ENCODE results near the gene VPS13D.

VPS13D gene

GRCh38 chr1:12481928-12482327 lies 252.1 kb downstream of the VPS13D start:
- peaks cover 16% of the 10 kb centered on the region for H3K4me1 ChIP-seq (ENCODE audit: insufficient read depth, insufficient read length)
- H3K9me3 ChIP-seq (ENCODE audit: insufficient read depth, low read length): no peaks in the 10 kb centered on the region
- no peak overlapping the region for H3K9ac ChIP-seq (ENCODE audit: insufficient read length, low read depth)
- no peak for DNase-seq (ENCODE audit: low read depth, low spot score)
- no peaks in the 10 kb centered on the region for H3K27me3 ChIP-seq (ENCODE audit: insufficient read depth, insufficient read length)
- no peaks in the 10 kb centered on the region for H3K36me3 ChIP-seq (ENCODE audit: insufficient read depth, insufficient read length, low read length)
- H3K4me3 ChIP-seq (ENCODE audit: insufficient read length, low read depth): no peak overlapping the region
- TF ChIP-seq SUZ12 (IDR thresholded peaks at IDR 0.05; ENCODE audit: extremely low read depth, insufficient read depth, insufficient read length): no peak
- TF ChIP-seq ZNF274 (IDR thresholded peaks at IDR 0.05; ENCODE audit: low read depth, low read length): no peak
- TF ChIP-seq YY1 (IDR thresholded peaks at IDR 0.05; ENCODE audit: insufficient read depth, insufficient read length): no peak

- DNase-seq (ENCODE audit: low read depth, low spot score): no peak
- no peak overlapping the region for H3K9ac ChIP-seq (ENCODE audit: insufficient read length, low read depth)
- peaks cover 16% of the 10 kb centered on the region for H3K4me1 ChIP-seq (ENCODE audit: insufficient read depth, insufficient read length)
- no peaks in the 10 kb centered on the region for H3K27me3 ChIP-seq (ENCODE audit: insufficient read depth, insufficient read length)
- no peaks in the 10 kb centered on the region for H3K9me3 ChIP-seq (ENCODE audit: insufficient read depth, low read length)
- no peak for TF ChIP-seq ZNF274 (IDR thresholded peaks at IDR 0.05; ENCODE audit: low read depth, low read length)
- TF ChIP-seq SUZ12 (IDR thresholded peaks at IDR 0.05; ENCODE audit: extremely low read depth, insufficient read depth, insufficient read length): no peak
- no peak overlapping the region for H3K4me3 ChIP-seq (ENCODE audit: insufficient read length, low read depth)
- H3K36me3 ChIP-seq (ENCODE audit: insufficient read depth, insufficient read length, low read length): no peaks in the 10 kb centered on the region
Observed at GRCh38 chr1:12482988-12483387, 253.2 kb downstream of the VPS13D start.

- Histone ChIP-seq H3K9me3 (ENCODE audit: insufficient read depth, low read length) (peaks cover 19% of the 10 kb centered on the region), H3K9ac (ENCODE audit: insufficient read length, low read depth) (no peak overlapping the region), H3K4me3 (ENCODE audit: insufficient read length, low read depth) (no peak overlapping the region), H3K36me3 (ENCODE audit: insufficient read depth, insufficient read length, low read length) (no peaks in the 10 kb centered on the region), H3K4me1 (ENCODE audit: insufficient read depth, insufficient read length) (peaks cover 9% of the 10 kb centered on the region), H3K27me3 (ENCODE audit: insufficient read depth, insufficient read length) (no peaks in the 10 kb centered on the region)
- no peak for TF ChIP-seq SUZ12 (IDR thresholded peaks at IDR 0.05; ENCODE audit: extremely low read depth, insufficient read depth, insufficient read length)
- TF ChIP-seq ZNF274 (IDR thresholded peaks at IDR 0.05; ENCODE audit: low read depth, low read length): no peak
- no peak for TF ChIP-seq YY1 (IDR thresholded peaks at IDR 0.05; ENCODE audit: insufficient read depth, insufficient read length)
- DNase-seq (ENCODE audit: low read depth, low spot score): no peak
Observed at GRCh38 chr1:12485231-12486058, 255.6 kb downstream of the VPS13D start.

- no peak overlapping the region for H3K9ac ChIP-seq (ENCODE audit: insufficient read length, low read depth)
- DNase-seq (ENCODE audit: low read depth, low spot score): no peak
- no peaks in the 10 kb centered on the region for H3K27me3 ChIP-seq (ENCODE audit: insufficient read depth, insufficient read length)
- no peak overlapping the region for H3K4me3 ChIP-seq (ENCODE audit: insufficient read length, low read depth)
- TF ChIP-seq YY1 (IDR thresholded peaks at IDR 0.05; ENCODE audit: insufficient read depth, insufficient read length) (no peak), SUZ12 (IDR thresholded peaks at IDR 0.05; ENCODE audit: extremely low read depth, insufficient read depth, insufficient read length) (no peak), ZNF274 (IDR thresholded peaks at IDR 0.05; ENCODE audit: low read depth, low read length) (no peak)
- H3K4me1 ChIP-seq (ENCODE audit: insufficient read depth, insufficient read length): peaks cover 9% of the 10 kb centered on the region
- H3K36me3 ChIP-seq (ENCODE audit: insufficient read depth, insufficient read length, low read length): no peaks in the 10 kb centered on the region
- peaks cover 25% of the 10 kb centered on the region for H3K9me3 ChIP-seq (ENCODE audit: insufficient read depth, low read length)
Observed at GRCh38 chr1:12486059-12486341, 256.2 kb downstream of the VPS13D start.

GRCh38 chr1:12486401-12487005 lies 256.7 kb downstream of the VPS13D start:
- DNase-seq (ENCODE audit: low read depth, low spot score): no peak

GRCh38 chr1:12487520-12487919 lies 257.7 kb downstream of the VPS13D start:
- no peak overlapping the region for H3K4me3 ChIP-seq (ENCODE audit: insufficient read length, low read depth)
- H3K4me1 ChIP-seq (ENCODE audit: insufficient read depth, insufficient read length): peaks cover 5% of the 10 kb centered on the region
- H3K9me3 ChIP-seq (ENCODE audit: insufficient read depth, low read length): peaks cover 39% of the 10 kb centered on the region
- peaks cover 2% of the 10 kb centered on the region for H3K36me3 ChIP-seq (ENCODE audit: insufficient read depth, insufficient read length, low read length)
- TF ChIP-seq SUZ12 (IDR thresholded peaks at IDR 0.05; ENCODE audit: extremely low read depth, insufficient read depth, insufficient read length) (no peak), ZNF274 (IDR thresholded peaks at IDR 0.05; ENCODE audit: low read depth, low read length) (no peak), YY1 (IDR thresholded peaks at IDR 0.05; ENCODE audit: insufficient read depth, insufficient read length) (no peak)
- H3K27me3 ChIP-seq (ENCODE audit: insufficient read depth, insufficient read length): no peaks in the 10 kb centered on the region
- DNase-seq (ENCODE audit: low read depth, low spot score): no peak
- no peak overlapping the region for H3K9ac ChIP-seq (ENCODE audit: insufficient read length, low read depth)

More at GRCh38 chr1:12486401-12487005, 256.7 kb downstream of the VPS13D start:
- no peaks in the 10 kb centered on the region for H3K27me3 ChIP-seq (ENCODE audit: insufficient read depth, insufficient read length)
- peaks cover 30% of the 10 kb centered on the region for H3K9me3 ChIP-seq (ENCODE audit: insufficient read depth, low read length)
- no peak overlapping the region for H3K9ac ChIP-seq (ENCODE audit: insufficient read length, low read depth)
- H3K4me1 ChIP-seq (ENCODE audit: insufficient read depth, insufficient read length): peaks cover 5% of the 10 kb centered on the region
- TF ChIP-seq SUZ12 (IDR thresholded peaks at IDR 0.05; ENCODE audit: extremely low read depth, insufficient read depth, insufficient read length): no peak
- no peak for TF ChIP-seq YY1 (IDR thresholded peaks at IDR 0.05; ENCODE audit: insufficient read depth, insufficient read length)
- TF ChIP-seq ZNF274 (IDR thresholded peaks at IDR 0.05; ENCODE audit: low read depth, low read length): no peak
- no peak overlapping the region for H3K4me3 ChIP-seq (ENCODE audit: insufficient read length, low read depth)
- peaks cover under 1% of the 10 kb centered on the region for H3K36me3 ChIP-seq (ENCODE audit: insufficient read depth, insufficient read length, low read length)

GRCh38 chr1:12488666-12489354 lies 259.0 kb downstream of the VPS13D start:
- TF ChIP-seq ZNF274 (IDR thresholded peaks at IDR 0.05; ENCODE audit: low read depth, low read length): no peak
- TF ChIP-seq SUZ12 (IDR thresholded peaks at IDR 0.05; ENCODE audit: extremely low read depth, insufficient read depth, insufficient read length): no peak
- TF ChIP-seq YY1 (IDR thresholded peaks at IDR 0.05; ENCODE audit: insufficient read depth, insufficient read length): no peak
- Histone ChIP-seq H3K4me3 (ENCODE audit: insufficient read length, low read depth) (no peak overlapping the region), H3K9me3 (ENCODE audit: insufficient read depth, low read length) (peaks cover 40% of the 10 kb centered on the region), H3K9ac (ENCODE audit: insufficient read length, low read depth) (no peak overlapping the region), H3K36me3 (ENCODE audit: insufficient read depth, insufficient read length, low read length) (peaks cover 2% of the 10 kb centered on the region), H3K27me3 (ENCODE audit: insufficient read depth, insufficient read length) (no peaks in the 10 kb centered on the region), H3K4me1 (ENCODE audit: insufficient read depth, insufficient read length) (peaks cover 5% of the 10 kb centered on the region)
- DNase-seq (ENCODE audit: low read depth, low spot score): no peak

Data from NT2/D1 (cell line).